Measurements from ENCODE around the gene NPLOC4.

DNA sequence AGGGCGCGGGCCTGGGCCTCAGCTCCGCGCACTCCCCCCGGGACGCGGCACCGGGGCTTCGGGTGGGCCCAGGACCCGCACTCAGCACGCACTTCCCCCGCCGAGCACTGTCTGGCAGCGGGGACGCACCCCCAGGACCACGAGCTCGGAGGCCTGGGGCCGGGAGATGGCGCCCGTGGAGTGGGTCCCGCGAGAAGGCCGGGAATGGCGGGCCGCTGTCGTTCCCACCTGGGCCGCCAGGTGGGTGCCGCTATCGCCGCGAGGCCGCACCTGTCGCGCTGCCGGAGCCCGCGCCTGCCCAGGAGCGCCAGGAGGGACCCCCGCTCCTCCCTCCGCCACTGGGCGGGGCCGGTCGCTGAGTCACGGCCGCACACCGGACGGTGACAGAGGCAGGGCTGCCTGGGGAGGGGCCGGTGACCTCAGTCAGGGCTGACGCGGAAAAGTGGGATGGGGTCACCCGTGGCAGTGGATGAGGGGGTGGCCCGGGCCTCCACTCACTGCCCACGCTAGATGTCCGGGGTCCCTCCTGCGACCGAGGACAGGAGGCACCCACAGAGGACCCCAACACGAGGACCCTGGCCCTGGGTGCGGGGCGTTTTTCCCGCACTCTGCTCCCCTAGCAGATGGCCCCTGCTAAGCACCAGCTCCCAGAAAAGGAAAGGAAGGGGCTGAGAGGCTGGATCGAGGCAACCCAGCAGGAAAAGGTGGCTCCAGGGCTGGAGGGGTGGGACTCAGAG, 117.5 kb downstream of the NPLOC4 start:
- TF ChIP-seq, protein P1, sequence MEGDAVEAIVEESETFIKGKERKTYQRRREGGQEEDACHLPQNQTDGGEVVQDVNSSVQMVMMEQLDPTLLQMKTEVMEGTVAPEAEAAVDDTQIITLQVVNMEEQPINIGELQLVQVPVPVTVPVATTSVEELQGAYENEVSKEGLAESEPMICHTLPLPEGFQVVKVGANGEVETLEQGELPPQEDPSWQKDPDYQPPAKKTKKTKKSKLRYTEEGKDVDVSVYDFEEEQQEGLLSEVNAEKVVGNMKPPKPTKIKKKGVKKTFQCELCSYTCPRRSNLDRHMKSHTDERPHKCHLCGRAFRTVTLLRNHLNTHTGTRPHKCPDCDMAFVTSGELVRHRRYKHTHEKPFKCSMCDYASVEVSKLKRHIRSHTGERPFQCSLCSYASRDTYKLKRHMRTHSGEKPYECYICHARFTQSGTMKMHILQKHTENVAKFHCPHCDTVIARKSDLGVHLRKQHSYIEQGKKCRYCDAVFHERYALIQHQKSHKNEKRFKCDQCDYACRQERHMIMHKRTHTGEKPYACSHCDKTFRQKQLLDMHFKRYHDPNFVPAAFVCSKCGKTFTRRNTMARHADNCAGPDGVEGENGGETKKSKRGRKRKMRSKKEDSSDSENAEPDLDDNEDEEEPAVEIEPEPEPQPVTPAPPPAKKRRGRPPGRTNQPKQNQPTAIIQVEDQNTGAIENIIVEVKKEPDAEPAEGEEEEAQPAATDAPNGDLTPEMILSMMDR (IDR thresholded peaks at IDR 0.05), result peak; percentile 36
- TF ChIP-seq EZH2phosphoT487 (IDR thresholded peaks at IDR 0.05), result peak; percentile 76

All from neural progenitor cell (in vitro differentiated cells).